HUES6 (cell line): ENCODE results near the gene ERO1B.
"Not testable (repeated sequence)": the region's sequence is repeated elsewhere in the genome, so short reads cannot be mapped to it uniquely, and the experiment has no call there.

ENCODE experiments used
- H3K27ac ChIP-seq: 2 replicates; pipeline ENCODE4 v1.7.0; 2013; ENCODE audit warnings: low read depth, mild to moderate bottlenecking, low read length, inconsistent platforms
- H3K27me3 ChIP-seq: 2 replicates; pipeline ENCODE4 v1.6.1; 2013; ENCODE audit warnings: low read length; ENCODE audit not compliant: control insufficient read depth, insufficient read depth
- H3K36me3 ChIP-seq: 2 replicates; pipeline ENCODE4 v1.6.1; 2013; ENCODE audit warnings: low read length; ENCODE audit not compliant: control insufficient read depth, insufficient read depth
- H3K4me1 ChIP-seq: 2 replicates; pipeline ENCODE4 v1.6.1; 2013; ENCODE audit warnings: low read length; ENCODE audit not compliant: control insufficient read depth, insufficient read depth
- H3K4me3 ChIP-seq: 2 replicates; pipeline ENCODE4 v1.5.1; 2013; ENCODE audit warnings: low read depth, low read length
- H3K9ac ChIP-seq: one replicate; pipeline ENCODE4 v1.6.1; 2013; ENCODE audit warnings: mild to moderate bottlenecking, low read length
- H3K9me3 ChIP-seq: 2 replicates; pipeline ENCODE4 v1.6.1; 2013; ENCODE audit warnings: low read depth, low read length; ENCODE audit not compliant: control insufficient read depth, insufficient read depth

ERO1B gene

GRCh38 chr1:236281654-236282424 lies at the start of gene ERO1B:
ERO1B (minus strand) TSS chr1:236281958; CDS start chr1:236281783, 175 bp downstream.
- Histone ChIP-seq H3K4me1 (no peaks in the 10 kb centered on the region), H3K9ac (peak within 1 kb of the TSS; percentile 52), H3K27ac (no peak within 1 kb of the TSS), H3K9me3 (no peaks in the 10 kb centered on the region), H3K36me3 (no peaks in the 10 kb centered on the region), H3K4me3 (peak within 1 kb of the TSS; percentile 79), H3K27me3 (peaks cover 31% of the 10 kb centered on the region)

GRCh38 chr1:236331412-236331811 lies 49.7 kb upstream of the ERO1B start:
- H3K36me3 ChIP-seq, H3K9ac ChIP-seq, H3K4me3 ChIP-seq, H3K9me3 ChIP-seq, H3K27ac ChIP-seq, H3K27me3 ChIP-seq, H3K4me1 ChIP-seq: not testable (repeated sequence)

- H3K9me3 ChIP-seq = peaks cover 12% of the 10 kb centered on the region
- H3K4me1 ChIP-seq = no peaks in the 10 kb centered on the region
- no peak overlapping the region for H3K27ac ChIP-seq
- H3K36me3 ChIP-seq = no peaks in the 10 kb centered on the region
- H3K9ac ChIP-seq = no peak overlapping the region
- no peaks in the 10 kb centered on the region for H3K27me3 ChIP-seq
- H3K4me3 ChIP-seq = no peak overlapping the region
These were observed 44.7 kb upstream of the ERO1B start for GRCh38 chr1:236326432-236326831.

- no peak overlapping the region for H3K27ac ChIP-seq
- no peaks in the 10 kb centered on the region for H3K36me3 ChIP-seq
- H3K9ac ChIP-seq = no peak overlapping the region
- no peak overlapping the region for H3K4me3 ChIP-seq
- peaks cover 12% of the 10 kb centered on the region for H3K9me3 ChIP-seq
- no peaks in the 10 kb centered on the region for H3K4me1 ChIP-seq
- H3K27me3 ChIP-seq = no peaks in the 10 kb centered on the region
These were observed 43.8 kb upstream of the ERO1B start for GRCh38 chr1:236325567-236325966.

GRCh38 chr1:236323819-236324411 lies 42.2 kb upstream of the ERO1B start:
- Histone ChIP-seq H3K27me3 (no peaks in the 10 kb centered on the region), H3K9ac (no peak overlapping the region), H3K9me3 (peaks cover 12% of the 10 kb centered on the region), H3K4me1 (no peaks in the 10 kb centered on the region), H3K4me3 (no peak overlapping the region), H3K36me3 (no peaks in the 10 kb centered on the region), H3K27ac (no peak overlapping the region)

GRCh38 chr1:236322566-236323409 lies 41.0 kb upstream of the ERO1B start:
- H3K4me3 ChIP-seq = no peak overlapping the region
- H3K27ac ChIP-seq = no peak overlapping the region
- no peaks in the 10 kb centered on the region for H3K36me3 ChIP-seq
- H3K9ac ChIP-seq = no peak overlapping the region
- H3K9me3 ChIP-seq = peaks cover 12% of the 10 kb centered on the region
- H3K4me1 ChIP-seq = no peaks in the 10 kb centered on the region
- no peaks in the 10 kb centered on the region for H3K27me3 ChIP-seq

GRCh38 chr1:236321101-236321500 lies 39.3 kb upstream of the ERO1B start:
- Histone ChIP-seq H3K36me3 (no peaks in the 10 kb centered on the region), H3K4me3 (no peak overlapping the region), H3K9ac (no peak overlapping the region), H3K4me1 (no peaks in the 10 kb centered on the region), H3K27ac (no peak overlapping the region), H3K27me3 (no peaks in the 10 kb centered on the region), H3K9me3 (peaks cover 12% of the 10 kb centered on the region)

- H3K9ac ChIP-seq = no peak overlapping the region
- no peaks in the 10 kb centered on the region for H3K36me3 ChIP-seq
- peaks cover 12% of the 10 kb centered on the region for H3K9me3 ChIP-seq
- H3K27ac ChIP-seq = no peak overlapping the region
- no peaks in the 10 kb centered on the region for H3K4me1 ChIP-seq
- no peaks in the 10 kb centered on the region for H3K27me3 ChIP-seq
- H3K4me3 ChIP-seq = no peak overlapping the region
These were observed 38.9 kb upstream of the ERO1B start for GRCh38 chr1:236320671-236321070.

GRCh38 chr1:236320214-236320613 lies 38.5 kb upstream of the ERO1B start:
- Histone ChIP-seq H3K36me3 (no peaks in the 10 kb centered on the region), H3K4me3 (no peak overlapping the region), H3K4me1 (no peaks in the 10 kb centered on the region), H3K9ac (no peak overlapping the region), H3K27ac (no peak overlapping the region), H3K27me3 (no peaks in the 10 kb centered on the region), H3K9me3 (peaks cover 12% of the 10 kb centered on the region)

- H3K4me3 ChIP-seq = no peak overlapping the region
- H3K27me3 ChIP-seq = no peaks in the 10 kb centered on the region
- H3K9ac ChIP-seq = no peak overlapping the region
- H3K36me3 ChIP-seq = no peaks in the 10 kb centered on the region
- no peaks in the 10 kb centered on the region for H3K9me3 ChIP-seq
- H3K4me1 ChIP-seq = peaks cover 3% of the 10 kb centered on the region; the same call in 1 of the 2 replicates
- H3K27ac ChIP-seq = no peak overlapping the region
These were observed 34.7 kb upstream of the ERO1B start for GRCh38 chr1:236316437-236316836.

- H3K4me3 ChIP-seq = no peak overlapping the region
- H3K9me3 ChIP-seq = no peaks in the 10 kb centered on the region
These were observed 33.8 kb upstream of the ERO1B start for GRCh38 chr1:236315518-236315917.

More at GRCh38 chr1:236315518-236315917, 33.8 kb upstream of the ERO1B start:
- H3K9ac ChIP-seq = no peak overlapping the region
- no peaks in the 10 kb centered on the region for H3K36me3 ChIP-seq
- H3K4me1 ChIP-seq = peaks cover 3% of the 10 kb centered on the region; the same call in 1 of the 2 replicates
- no peak overlapping the region for H3K27ac ChIP-seq
- H3K27me3 ChIP-seq = no peaks in the 10 kb centered on the region
